OCI-M2 (cell line): ENCODE results near the gene DNLZ.

Experiments
- DNase-seq: peaks from one replicate; lab custom pipeline; 2025; ENCODE audit not compliant: unreplicated experiment; lab: John Stamatoyannopoulos, UW

Gene DNLZ

GRCh38 chr9:136377341-136378169 is 14.0 kb upstream of the DNLZ start:
- no peak for DNase-seq

- DNase-seq, result no peak
These were observed 12.9 kb upstream of the DNLZ start for GRCh38 chr9:136376457-136376856.

- no peak for DNase-seq
These were observed 11.6 kb upstream of the DNLZ start for GRCh38 chr9:136375096-136375495.

- no peak for DNase-seq
These were observed 10.6 kb upstream of the DNLZ start for GRCh38 chr9:136374183-136374575.

GRCh38 chr9:136373300-136374182 is 10.0 kb upstream of the DNLZ start, which contains the start of gene CARD9:
Gene CARD9, minus strand, starts transcription at chr9:136373669. Its CDS starts 1,591 bp downstream, at chr9:136372078.
- DNase-seq, result no peak

GRCh38 chr9:136372561-136373299 is 9.2 kb upstream of the DNLZ start:
- DNase-seq, result peak; percentile 8

GRCh38 chr9:136372006-136372405 is 8.5 kb upstream of the DNLZ start:
- DNase-seq, result no peak

- no peak for DNase-seq
These were observed 8.0 kb upstream of the DNLZ start for GRCh38 chr9:136371533-136371880.

- no peak for DNase-seq
These were observed 7.4 kb upstream of the DNLZ start for GRCh38 chr9:136370687-136371532.

GRCh38 chr9:136370037-136370436 is 6.5 kb upstream of the DNLZ start:
- no peak for DNase-seq

- DNase-seq, result no peak
These were observed 4.6 kb upstream of the DNLZ start for GRCh38 chr9:136368190-136368589.

GRCh38 chr9:136367296-136368145 is 4.0 kb upstream of the DNLZ start:
- DNase-seq, result no peak

- DNase-seq, result no peak
These were observed 3.3 kb upstream of the DNLZ start for GRCh38 chr9:136366826-136367225.

GRCh38 chr9:136365775-136366222 is 2.3 kb upstream of the DNLZ start:
- DNase-seq, result no peak

- DNase-seq, result no peak
These were observed 1.6 kb upstream of the DNLZ start for GRCh38 chr9:136364942-136365774.

GRCh38 chr9:136363949-136364748 is 605 bp upstream of the DNLZ start:
- DNase-seq, result no peak

- DNase-seq, result no peak
These were observed 1.1 kb downstream of the DNLZ start for GRCh38 chr9:136362450-136362784.
